ENCODE data around the gene C11orf68. TPM values are rescaled to one million over a fixed set of nuclear protein-coding genes. Genes with fewer than 3 reads are reported as not detected.

C11orf68 gene
- total and polyA plus RNA-seq, 4 donors, result 17.9 to 38.8 (median 28.8) TPM

- peaks cover 7 to 23% (median 18%) of the 10 kb centered on the region in 4 donors for H3K36me3 ChIP-seq (ENCODE audit: control insufficient read depth in 4 of 4, insufficient read depth in 4 of 4, low read length in 4 of 4)
- H3K9me3 ChIP-seq (ENCODE audit: control insufficient read depth in 4 of 4, insufficient read depth in 3 of 4, low read length in 3 of 4), result no peaks in the 10 kb centered on the region
- H3K27me3 ChIP-seq (ENCODE audit: control insufficient read depth in 3 of 3, insufficient read depth in 3 of 3, low read length in 2 of 3), result no peaks in the 10 kb centered on the region
- H3K27ac ChIP-seq (ENCODE audit: low read depth in 1 of 2, low read length in 1 of 2), result no peak overlapping the region
- no peak for TF ChIP-seq CTCF (IDR thresholded peaks at IDR 0.05; ENCODE audit: control extremely low read depth, extremely low read depth)
- ATAC-seq (ENCODE audit: insufficient read depth, low FRiP score), result no peak
- H3K4me1 ChIP-seq (ENCODE audit: control insufficient read depth in 5 of 5, insufficient read depth in 5 of 5, low read length in 5 of 5), result peaks cover 0 to 8% (median 0%) of the 10 kb centered on the region in 5 donors
- 50 to 78% methylated on average over 7 of the region's 7 CpGs for WGBS, 2 donors
- H3K9ac ChIP-seq (ENCODE audit: insufficient read depth in 1 of 2, low read length in 2 of 2), result no peak overlapping the region
- H3K4me3 ChIP-seq, result no peak overlapping the region
- DNase-seq, result peak in 2 of 3 donors; percentile 51 to 68
These were observed 38.8 kb downstream of the C11orf68 start for GRCh38 chr11:65880027-65880426.

- no peak for ATAC-seq (ENCODE audit: insufficient read depth, low FRiP score)
- Histone ChIP-seq H3K4me1 (ENCODE audit: control insufficient read depth in 5 of 5, insufficient read depth in 5 of 5, low read length in 5 of 5) (peaks cover 0 to 5% (median 0%) of the 10 kb centered on the region in 5 donors), H3K27ac (ENCODE audit: low read depth in 1 of 2, low read length in 1 of 2) (no peak within 1 kb of the TSS), H3K9me3 (ENCODE audit: control insufficient read depth in 4 of 4, insufficient read depth in 3 of 4, low read length in 3 of 4) (no peaks in the 10 kb centered on the region), H3K27me3 (ENCODE audit: control insufficient read depth in 3 of 3, insufficient read depth in 3 of 3, low read length in 2 of 3) (no peaks in the 10 kb centered on the region), H3K9ac (ENCODE audit: insufficient read depth in 1 of 2, low read length in 2 of 2) (no peak within 1 kb of the TSS), H3K36me3 (ENCODE audit: control insufficient read depth in 4 of 4, insufficient read depth in 4 of 4, low read length in 4 of 4) (peaks cover 7 to 23% (median 15%) of the 10 kb centered on the region in 4 donors), H3K4me3 (no peak within 1 kb of the TSS)
- DNase-seq, result no peak
- TF ChIP-seq CTCF (IDR thresholded peaks at IDR 0.05; ENCODE audit: control extremely low read depth, extremely low read depth), result no peak
- WGBS, 2 donors, result 14 to 22% methylated on average over 7 of the region's 7 CpGs
These were observed 39.2 kb downstream of the C11orf68 start, which contains the start of gene CTSW for GRCh38 chr11:65879617-65880016. TSS of gene CTSW (plus strand) at chr11:65879837. CDS start at chr11:65879855, 18 bp downstream.

GRCh38 chr11:65873318-65874156 lies 45.3 kb downstream of the C11orf68 start:
- WGBS, 2 donors, result 7 to 9% methylated on average over 44 to 54 of the region's 54 CpGs
- DNase-seq (peak; percentile 96 to 97 (median 97)), ATAC-seq (ENCODE audit: insufficient read depth, low FRiP score) (peak; percentile 97)
- H3K27ac ChIP-seq (ENCODE audit: low read depth in 1 of 2, low read length in 1 of 2), result peak overlapping the region; percentile 67 to 87
- no peaks in the 10 kb centered on the region for H3K9me3 ChIP-seq (ENCODE audit: control insufficient read depth in 4 of 4, insufficient read depth in 3 of 4, low read length in 3 of 4)
- peaks cover 0 to 26% (median 9%) of the 10 kb centered on the region in 4 donors for H3K36me3 ChIP-seq (ENCODE audit: control insufficient read depth in 4 of 4, insufficient read depth in 4 of 4, low read length in 4 of 4)
- H3K4me1 ChIP-seq (ENCODE audit: control insufficient read depth in 5 of 5, insufficient read depth in 5 of 5, low read length in 5 of 5), result peaks cover 0 to 27% (median 9%) of the 10 kb centered on the region in 5 donors
- no peaks in the 10 kb centered on the region for H3K27me3 ChIP-seq (ENCODE audit: control insufficient read depth in 3 of 3, insufficient read depth in 3 of 3, low read length in 2 of 3)
- peak overlapping the region; percentile 17 for H3K4me3 ChIP-seq
- H3K9ac ChIP-seq (ENCODE audit: insufficient read depth in 1 of 2, low read length in 2 of 2), result peak overlapping the region in 1 of 2 donors; percentile 61
- no peak for TF ChIP-seq CTCF (IDR thresholded peaks at IDR 0.05; ENCODE audit: control extremely low read depth, extremely low read depth)
